ENCODE results near the gene SLC35E1. TPM values are rescaled to one million over a fixed set of nuclear protein-coding genes. Genes with fewer than 3 reads are reported as not detected.

SLC35E1 gene
- total RNA-seq, 3 donors from 2014 or later: 33.0 to 44.9 (median 39.2) TPM

DNA sequence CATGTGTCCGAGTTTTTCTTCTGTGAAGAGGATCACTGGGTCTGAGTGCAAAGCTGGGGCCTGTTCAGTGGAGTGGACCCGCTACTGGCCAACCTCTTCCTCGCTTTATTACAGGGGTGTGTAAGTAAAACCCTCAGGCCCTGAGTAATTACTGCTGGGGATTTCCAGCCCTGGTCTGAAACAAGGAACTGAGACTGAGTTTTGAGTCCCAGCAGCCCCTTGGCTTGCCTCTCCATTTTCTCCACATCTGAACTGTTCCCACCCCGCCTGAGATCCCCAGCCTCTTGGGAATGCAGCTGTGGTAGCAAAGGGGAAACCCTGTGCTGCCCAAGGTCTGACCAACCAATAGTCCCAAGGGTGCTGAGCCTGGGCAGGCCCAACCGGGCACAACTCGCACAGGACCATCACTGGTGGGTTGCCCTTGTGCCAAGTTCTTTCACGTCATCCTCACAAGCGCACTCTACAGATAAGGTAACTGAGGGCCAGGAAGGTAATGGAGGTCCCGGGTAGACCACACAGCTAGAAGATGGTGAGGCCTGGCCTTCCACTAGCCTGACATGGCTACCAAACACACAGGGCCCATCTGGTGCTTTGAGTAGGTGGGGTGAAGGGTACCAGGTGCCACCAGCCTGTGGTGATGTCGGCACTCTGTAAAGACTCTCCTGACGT lies 13.7 kb upstream of the SLC35E1 start:
- DNase-seq (ENCODE audit: low spot score in 2 of 2): no peak
- peaks cover 29 to 51% of the 10 kb centered on the region in 2 donors for H3K4me1 ChIP-seq
- TF ChIP-seq POLR2A (IDR thresholded peaks at IDR 0.05): no peak
- H3K9me3 ChIP-seq: no peaks in the 10 kb centered on the region
- intact Hi-C loops (cut with DNase I; ENCODE audit: low total_unique reads): no loop called here
- H3K4me3 ChIP-seq: no peak overlapping the region
- H3K36me3 ChIP-seq: no peaks in the 10 kb centered on the region
- no peaks in the 10 kb centered on the region for H3K27me3 ChIP-seq
- peak overlapping the region; percentile 40 to 65 for H3K27ac ChIP-seq

DNA sequence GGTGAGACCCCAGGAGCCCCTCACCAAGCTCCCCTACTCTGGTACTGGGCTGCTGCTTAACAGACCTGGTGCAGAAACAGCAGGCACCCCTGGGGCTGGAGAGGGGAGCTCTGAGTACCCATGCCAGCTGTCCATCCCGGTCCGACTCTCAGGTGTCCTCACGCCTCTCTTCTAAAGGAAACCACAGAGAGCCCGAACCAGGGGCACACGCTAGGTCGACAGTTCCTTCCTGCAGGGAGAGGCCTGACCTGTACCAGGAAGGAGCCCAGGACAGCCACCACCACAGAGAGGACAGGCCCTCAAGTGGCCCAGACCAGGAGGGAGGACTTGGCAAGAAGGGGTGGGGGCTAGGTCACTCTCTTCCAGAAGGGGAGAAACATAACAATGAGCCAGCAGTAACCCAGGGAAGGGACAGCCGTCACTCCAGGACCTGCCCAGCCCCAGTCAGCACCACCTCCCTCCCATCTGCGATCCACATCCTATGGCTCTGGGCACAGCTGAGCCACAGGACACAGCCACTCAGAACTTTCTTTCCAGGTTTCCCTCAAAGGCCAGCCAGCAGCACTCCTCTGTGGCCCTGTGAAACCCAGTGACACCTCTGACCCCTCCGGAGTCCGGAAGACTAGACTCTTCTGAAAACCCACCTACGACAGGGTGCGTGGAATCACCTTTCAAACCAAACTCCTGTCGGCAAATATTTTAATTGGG lies 13.0 kb upstream of the SLC35E1 start:
- Histone ChIP-seq H3K27ac (peak overlapping the region; percentile 65 to 75), H3K36me3 (no peaks in the 10 kb centered on the region), H3K4me3 (peak overlapping the region in 1 of 3 donors; percentile 22), H3K27me3 (no peaks in the 10 kb centered on the region), H3K9me3 (no peaks in the 10 kb centered on the region), H3K4me1 (peaks cover 29 to 49% of the 10 kb centered on the region in 2 donors)
- no peak for DNase-seq (ENCODE audit: low spot score in 2 of 2)
- TF ChIP-seq POLR2AphosphoS5 (IDR thresholded peaks at IDR 0.05): no peak
- no peak for TF ChIP-seq POLR2A (IDR thresholded peaks at IDR 0.05)
- TF ChIP-seq, protein P1, sequence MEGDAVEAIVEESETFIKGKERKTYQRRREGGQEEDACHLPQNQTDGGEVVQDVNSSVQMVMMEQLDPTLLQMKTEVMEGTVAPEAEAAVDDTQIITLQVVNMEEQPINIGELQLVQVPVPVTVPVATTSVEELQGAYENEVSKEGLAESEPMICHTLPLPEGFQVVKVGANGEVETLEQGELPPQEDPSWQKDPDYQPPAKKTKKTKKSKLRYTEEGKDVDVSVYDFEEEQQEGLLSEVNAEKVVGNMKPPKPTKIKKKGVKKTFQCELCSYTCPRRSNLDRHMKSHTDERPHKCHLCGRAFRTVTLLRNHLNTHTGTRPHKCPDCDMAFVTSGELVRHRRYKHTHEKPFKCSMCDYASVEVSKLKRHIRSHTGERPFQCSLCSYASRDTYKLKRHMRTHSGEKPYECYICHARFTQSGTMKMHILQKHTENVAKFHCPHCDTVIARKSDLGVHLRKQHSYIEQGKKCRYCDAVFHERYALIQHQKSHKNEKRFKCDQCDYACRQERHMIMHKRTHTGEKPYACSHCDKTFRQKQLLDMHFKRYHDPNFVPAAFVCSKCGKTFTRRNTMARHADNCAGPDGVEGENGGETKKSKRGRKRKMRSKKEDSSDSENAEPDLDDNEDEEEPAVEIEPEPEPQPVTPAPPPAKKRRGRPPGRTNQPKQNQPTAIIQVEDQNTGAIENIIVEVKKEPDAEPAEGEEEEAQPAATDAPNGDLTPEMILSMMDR (IDR thresholded peaks at IDR 0.05): no peak
- intact Hi-C loops (cut with DNase I; ENCODE audit: low total_unique reads): no loop called here

DNA sequence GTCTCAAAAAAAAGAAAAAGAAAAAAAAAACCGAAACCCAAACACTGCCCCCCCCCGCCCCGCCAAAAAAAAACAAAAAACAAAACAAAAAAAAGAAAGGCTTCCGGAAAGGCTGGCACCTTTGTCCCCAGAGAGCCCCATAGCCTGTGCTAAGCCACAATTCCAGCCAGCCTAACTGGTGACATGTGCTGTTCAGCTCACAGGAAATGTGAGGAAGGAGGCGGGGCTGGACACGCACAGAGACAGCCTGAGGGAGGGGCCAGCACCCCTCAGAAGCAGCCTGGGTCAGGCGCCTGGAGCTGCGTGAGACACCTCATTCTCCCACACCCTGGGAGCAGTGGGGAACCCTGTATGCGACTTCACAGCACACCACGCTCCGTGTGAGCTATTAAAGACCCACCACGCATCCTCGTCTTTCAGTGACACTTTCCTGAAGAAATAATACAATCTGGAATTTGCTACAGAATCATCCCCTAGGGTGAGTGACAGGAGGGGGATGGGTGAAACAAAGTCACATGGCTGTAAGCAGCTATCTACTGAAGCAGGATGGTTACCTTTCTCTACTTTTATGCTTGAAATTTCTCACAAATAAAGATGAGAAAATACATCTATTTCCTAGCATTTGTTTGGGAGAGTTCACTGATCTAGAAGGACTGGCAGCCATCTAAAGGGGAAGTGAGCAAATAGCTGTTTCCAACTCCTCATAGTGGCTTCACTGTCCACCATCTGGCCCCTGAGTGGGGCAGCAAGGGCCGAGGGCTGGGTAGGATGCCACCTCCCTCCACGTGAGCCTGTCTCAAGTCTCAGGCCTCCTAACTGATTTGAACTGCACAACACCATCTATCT lies 12.3 kb upstream of the SLC35E1 start:
- Histone ChIP-seq H3K36me3 (no peaks in the 10 kb centered on the region), H3K9me3 (no peaks in the 10 kb centered on the region), H3K4me1 (peaks cover 29 to 44% of the 10 kb centered on the region in 2 donors), H3K27me3 (no peaks in the 10 kb centered on the region), H3K4me3 (peak overlapping the region in 2 of 3 donors; percentile 22 to 29), H3K27ac (peak overlapping the region; percentile 65 to 75)
- intact Hi-C loops (cut with DNase I; ENCODE audit: low total_unique reads): no loop called here
- TF ChIP-seq, protein P1 (IDR thresholded peaks at IDR 0.05): no peak
- TF ChIP-seq POLR2AphosphoS5 (IDR thresholded peaks at IDR 0.05): peak; percentile 18 to 40 (median 21)
- DNase-seq (ENCODE audit: low spot score in 2 of 2): peak in 1 of 2 donors; percentile 81

DNA sequence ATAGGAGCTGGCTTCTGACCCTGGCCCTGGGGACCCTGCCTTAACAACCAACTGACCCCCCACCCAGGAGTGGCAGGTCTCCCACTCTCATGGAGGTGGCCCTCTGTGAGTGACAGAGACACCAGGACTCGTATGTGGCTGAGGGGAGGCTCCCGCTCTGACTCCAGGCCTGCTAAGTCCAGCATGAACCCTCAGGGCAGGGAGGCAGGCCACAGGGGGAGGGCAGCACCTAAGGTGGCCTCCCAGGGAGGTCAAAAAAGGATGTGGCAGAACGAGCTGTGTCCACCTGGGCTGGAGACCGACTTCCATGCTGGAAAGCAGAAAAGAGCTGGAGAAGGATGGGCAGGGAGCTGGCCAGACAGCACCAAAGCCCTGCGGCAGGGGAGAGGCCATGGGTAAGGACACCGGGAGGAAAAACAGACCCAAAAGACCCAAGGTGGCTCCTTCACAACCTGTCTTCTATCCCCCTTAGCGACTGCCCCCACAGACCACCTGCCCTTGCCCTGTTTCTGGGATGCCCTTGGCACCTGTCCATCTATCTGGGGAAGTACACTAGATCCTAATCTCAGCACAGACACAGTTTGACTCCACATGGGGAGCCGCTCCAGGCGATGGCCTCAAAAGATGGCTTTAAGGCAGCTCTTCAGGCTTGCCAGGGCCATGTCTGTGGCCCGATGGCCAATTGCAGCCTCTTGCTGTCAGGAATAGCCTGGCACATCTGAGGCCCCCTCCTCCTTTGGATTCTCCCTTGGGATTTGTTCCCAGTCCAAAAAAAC lies 10.5 kb upstream of the SLC35E1 start:
- no peak for DNase-seq (ENCODE audit: low spot score in 2 of 2)
- H3K9me3 ChIP-seq: no peaks in the 10 kb centered on the region
- intact Hi-C loops (cut with DNase I; ENCODE audit: low total_unique reads): no loop called here
- H3K36me3 ChIP-seq: no peaks in the 10 kb centered on the region
- no peak overlapping the region for H3K4me3 ChIP-seq
- peak overlapping the region; percentile 75 to 81 for H3K27ac ChIP-seq
- H3K27me3 ChIP-seq: no peaks in the 10 kb centered on the region
- TF ChIP-seq POLR2AphosphoS5 (IDR thresholded peaks at IDR 0.05) (no peak), POLR2A (IDR thresholded peaks at IDR 0.05) (no peak)
- TF ChIP-seq, protein P1 (IDR thresholded peaks at IDR 0.05): no peak
- H3K4me1 ChIP-seq: peaks cover 25 to 29% of the 10 kb centered on the region in 2 donors

DNA sequence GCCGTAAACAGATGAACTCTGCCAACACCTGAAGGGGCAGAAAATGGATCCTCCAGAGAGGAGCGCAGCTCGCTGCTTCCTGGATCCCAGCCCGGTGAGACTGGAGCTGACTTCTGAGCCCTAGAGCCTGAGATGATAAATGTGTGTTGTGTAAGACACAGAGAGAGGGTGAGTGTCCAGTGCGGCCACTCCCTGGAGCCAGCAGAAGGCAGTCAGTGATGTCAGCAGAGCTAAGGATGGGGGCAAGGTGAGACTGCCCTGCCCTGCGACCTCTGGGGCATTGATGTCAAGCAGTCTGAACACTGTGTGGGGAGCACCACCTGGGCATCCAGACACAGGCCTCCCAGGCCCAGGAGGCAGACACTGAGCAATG lies 9.7 kb upstream of the SLC35E1 start:
- Histone ChIP-seq H3K4me1 (peaks cover 21% of the 10 kb centered on the region in 2 donors), H3K36me3 (no peaks in the 10 kb centered on the region), H3K27ac (peak overlapping the region; percentile 75 to 81), H3K27me3 (no peaks in the 10 kb centered on the region), H3K4me3 (peak overlapping the region in 1 of 3 donors; percentile 24), H3K9me3 (no peaks in the 10 kb centered on the region)
- DNase-seq (ENCODE audit: low spot score in 2 of 2): no peak
- TF ChIP-seq, protein P1 (IDR thresholded peaks at IDR 0.05): no peak
- TF ChIP-seq POLR2A (IDR thresholded peaks at IDR 0.05): no peak
- no peak for TF ChIP-seq POLR2AphosphoS5 (IDR thresholded peaks at IDR 0.05)
- intact Hi-C loops (cut with DNase I; ENCODE audit: low total_unique reads): no loop called here

All from breast epithelium (tissue), 4 donors.